Measurements from ENCODE around the gene EVA1A.

The EVA1A gene

DNA sequence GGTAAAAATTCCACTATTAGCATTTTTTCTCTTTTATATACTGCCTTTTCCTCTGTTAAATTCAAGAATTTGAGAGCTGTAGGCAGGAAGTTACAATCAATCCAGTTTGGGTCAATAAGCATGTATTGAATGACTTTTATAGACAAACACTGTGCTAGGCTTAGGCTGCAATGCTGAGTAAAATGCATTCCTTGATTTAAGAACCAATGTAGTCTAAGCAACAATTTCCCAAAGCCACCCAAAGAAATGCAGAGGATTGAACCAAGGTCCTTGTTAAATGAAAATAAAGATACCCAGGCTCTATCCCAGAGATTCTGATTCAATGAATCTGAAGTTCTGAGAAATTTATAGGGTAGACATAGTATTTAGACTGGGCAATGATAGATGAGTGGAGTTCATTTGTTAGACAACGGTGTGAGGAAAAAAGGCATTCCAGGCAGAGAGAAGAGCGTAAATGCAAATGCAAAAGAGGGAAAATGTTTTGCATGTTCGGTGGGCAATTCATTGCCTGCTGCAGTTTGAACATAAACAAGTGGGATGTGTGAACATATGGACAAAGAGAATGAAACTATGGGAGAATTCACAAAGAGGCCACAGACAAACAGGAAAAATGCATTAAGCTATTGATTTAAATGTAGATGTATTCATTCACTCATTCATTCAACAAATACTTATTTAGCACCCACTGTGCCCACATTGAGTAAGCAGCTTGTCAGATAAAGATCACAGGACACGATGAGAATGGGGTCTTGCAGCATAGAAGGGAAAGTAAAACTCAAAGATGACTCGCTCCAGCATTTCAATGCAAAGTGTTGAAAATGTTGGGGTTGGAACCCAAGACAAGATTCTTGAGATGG lies 107.1 kb downstream of the EVA1A start:
- no peak for DNase-seq (ENCODE audit: low read depth, low spot score)

DNA sequence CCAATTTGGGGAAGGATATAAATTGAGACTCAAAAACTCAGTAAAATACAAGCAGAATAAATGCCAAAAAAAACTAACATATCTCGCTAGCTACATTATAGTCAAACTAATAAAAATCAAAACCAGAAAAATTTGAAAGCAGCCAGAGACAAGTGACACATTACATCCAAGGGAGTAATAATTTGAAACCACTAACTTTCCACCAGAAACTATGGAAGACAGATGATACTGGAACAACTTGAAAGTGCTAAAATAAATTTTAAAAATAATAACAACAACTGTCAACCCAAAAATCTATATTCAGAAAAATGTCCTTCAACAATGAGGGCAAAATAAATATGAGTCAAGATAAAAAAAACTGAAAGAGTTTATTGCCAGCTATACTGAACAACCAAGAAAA lies 110.7 kb downstream of the EVA1A start:
- DNase-seq (ENCODE audit: low read depth, low spot score) = no peak

DNA sequence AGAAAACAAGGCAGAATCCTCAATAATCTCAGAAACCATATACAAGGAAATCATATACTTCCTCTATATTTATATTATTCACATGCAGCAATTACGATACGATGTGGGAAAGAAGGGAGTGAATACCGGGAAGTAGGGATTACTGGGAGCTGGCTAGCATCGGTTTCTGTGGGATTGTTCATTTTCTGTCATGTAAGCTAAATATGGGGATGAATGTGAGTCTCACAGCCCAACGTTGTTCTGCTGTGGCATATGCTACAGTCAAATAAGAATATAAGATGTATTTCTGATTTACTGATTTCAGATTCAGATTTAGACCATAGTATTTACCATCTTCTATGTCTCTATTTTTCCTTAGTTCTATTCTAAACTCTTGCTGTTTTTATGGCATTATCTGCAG lies 113.6 kb downstream of the EVA1A start:
- no peak for DNase-seq (ENCODE audit: low read depth, low spot score)

Data from astrocyte of the hippocampus (primary cell).